Karpas-422 (cell line): Measurements from ENCODE around the gene CTNNA2. TPM values are rescaled to one million over a fixed set of nuclear protein-coding genes. Genes with fewer than 3 reads are reported as not detected.

ENCODE experiments used
- DNase-seq: peaks from one replicate; pipeline ENCODE4 v3.0.0-alpha.2; 2015
- H2AFZ ChIP-seq: fragments of 200-600 bp; sonication (generic); 2 replicates; pipeline ENCODE4 v1.6.1; 2014; ENCODE audit warnings: antibody characterized with exemption, low read length, mixed read lengths
- H3K27ac ChIP-seq: fragments of 200-600 bp; sonication (generic); 2 replicates; pipeline ENCODE4 v1.5.1; 2014; ENCODE audit warnings: mild to moderate bottlenecking, low read length, moderate library complexity
- H3K27me3 ChIP-seq: fragments of 200-600 bp; sonication (generic); 2 replicates; pipeline ENCODE4 v1.6.1; 2014; ENCODE audit warnings: low read length, mixed read lengths
- H3K36me3 ChIP-seq: fragments of 200-600 bp; sonication (generic); 2 replicates; pipeline ENCODE4 v1.6.1; 2014; ENCODE audit warnings: low read length, mixed read lengths; ENCODE audit not compliant: insufficient read depth
- H3K4me1 ChIP-seq: fragments of 200-600 bp; sonication (generic); 2 replicates; pipeline ENCODE4 v1.6.1; 2014; ENCODE audit warnings: mild to moderate bottlenecking, low read length, mixed read lengths
- H3K4me2 ChIP-seq: fragments of 200-600 bp; sonication (generic); 2 replicates; pipeline ENCODE4 v1.6.1; 2014; ENCODE audit warnings: low read length, low read depth, mild to moderate bottlenecking; ENCODE audit not compliant: poor library complexity, severe bottlenecking
- H3K4me3 ChIP-seq: fragments of 200-600 bp; sonication (generic); 2 replicates; pipeline ENCODE4 v1.5.1; 2014; ENCODE audit warnings: mild to moderate bottlenecking, antibody characterized with exemption, low read length, mixed read lengths
- H3K79me2 ChIP-seq: fragments of 200-600 bp; sonication (generic); 2 replicates; pipeline ENCODE4 v1.6.1; 2014; ENCODE audit warnings: mild to moderate bottlenecking, low read length, mixed read lengths
- H3K9ac ChIP-seq: fragments of 200-600 bp; sonication (generic); 2 replicates; pipeline ENCODE4 v1.6.0; 2014; ENCODE audit warnings: low read length
- H3K9me2 ChIP-seq: fragments of 200-600 bp; sonication (generic), shearing (Covaris generic); replicated peaks from 2 replicates; pipeline ENCODE4 v1.6.0; 2014; ENCODE audit warnings: mild to moderate bottlenecking, low read length, moderate library complexity; ENCODE audit not compliant: insufficient read depth
- H3K9me3 ChIP-seq: fragments of 300-700, 200-600 bp; sonication (generic); 2 replicates; pipeline ENCODE4 v1.6.1; 2014; ENCODE audit warnings: low read length, mixed read lengths
- H4K20me1 ChIP-seq: fragments of 200-600 bp; sonication (generic); 2 replicates; pipeline ENCODE4 v1.6.1; 2014; ENCODE audit warnings: mild to moderate bottlenecking, antibody characterized with exemption, low read length, low read depth; ENCODE audit not compliant: insufficient read depth
- total RNA-seq: library from RNA; depleted of rRNA; stranded (reverse); fragments of >200 nt; shearing (Covaris generic); gene quantifications from 2 replicates; pipeline ENCODE4 v1.2.3, GENCODE V29; 2014; ENCODE audit warnings: low replicate concordance

CTNNA2 gene
- total RNA-seq, 1 experiment from 2014 or later = not detected

- Histone ChIP-seq H4K20me1 (no peaks in the 10 kb centered on the region), H3K4me1 (no peaks in the 10 kb centered on the region), H3K79me2 (no peaks in the 10 kb centered on the region), H3K4me2 (no peak overlapping the region), H3K36me3 (no peaks in the 10 kb centered on the region), H3K9ac (no peak overlapping the region), H3K4me3 (no peak overlapping the region), H3K27ac (no peak overlapping the region), H3K27me3 (no peaks in the 10 kb centered on the region), H3K9me2 (no peaks in the 10 kb centered on the region), H3K9me3 (no peaks in the 10 kb centered on the region), H2AFZ (no peak overlapping the region)
- no peak for DNase-seq
Observed at GRCh38 chr2:80407377-80407776, 894.5 kb downstream of the CTNNA2 start.

GRCh38 chr2:80410346-80410745 is 897.5 kb downstream of the CTNNA2 start:
- Histone ChIP-seq H3K9ac (no peak overlapping the region), H3K27me3 (peaks cover 3% of the 10 kb centered on the region; the same call in 1 of the 2 replicates), H3K9me3 (no peaks in the 10 kb centered on the region), H3K4me1 (no peaks in the 10 kb centered on the region), H3K27ac (no peak overlapping the region), H4K20me1 (no peaks in the 10 kb centered on the region), H3K4me2 (no peak overlapping the region), H3K79me2 (no peaks in the 10 kb centered on the region), H3K36me3 (no peaks in the 10 kb centered on the region), H2AFZ (no peak overlapping the region), H3K9me2 (no peaks in the 10 kb centered on the region), H3K4me3 (no peak overlapping the region)
- DNase-seq = no peak

- no peaks in the 10 kb centered on the region for H3K9me2 ChIP-seq
Observed at GRCh38 chr2:80413136-80413535, 900.3 kb downstream of the CTNNA2 start.

GRCh38 chr2:80417737-80418136 is 904.9 kb downstream of the CTNNA2 start:
- H3K4me1 ChIP-seq = no peaks in the 10 kb centered on the region
- no peaks in the 10 kb centered on the region for H3K9me3 ChIP-seq
- no peaks in the 10 kb centered on the region for H3K36me3 ChIP-seq
- no peak overlapping the region for H3K4me3 ChIP-seq
- H3K27ac ChIP-seq = no peak overlapping the region
- H3K9me2 ChIP-seq = no peaks in the 10 kb centered on the region
- H4K20me1 ChIP-seq = no peaks in the 10 kb centered on the region
- no peak overlapping the region for H3K9ac ChIP-seq
- no peaks in the 10 kb centered on the region for H3K79me2 ChIP-seq
- DNase-seq = no peak
- no peak overlapping the region for H3K4me2 ChIP-seq
- no peak overlapping the region for H2AFZ ChIP-seq
- H3K27me3 ChIP-seq = peaks cover 3% of the 10 kb centered on the region; the same call in 1 of the 2 replicates

More at GRCh38 chr2:80413136-80413535, 900.3 kb downstream of the CTNNA2 start:
- Histone ChIP-seq H3K36me3 (no peaks in the 10 kb centered on the region), H3K4me1 (no peaks in the 10 kb centered on the region), H3K79me2 (no peaks in the 10 kb centered on the region), H3K9me3 (no peaks in the 10 kb centered on the region), H3K9ac (no peak overlapping the region), H3K4me3 (no peak overlapping the region), H3K27ac (no peak overlapping the region), H4K20me1 (no peaks in the 10 kb centered on the region), H3K4me2 (no peak overlapping the region), H3K27me3 (peaks cover 3% of the 10 kb centered on the region; the same call in 1 of the 2 replicates), H2AFZ (no peak overlapping the region)
- no peak for DNase-seq

GRCh38 chr2:80420530-80421208 is 907.8 kb downstream of the CTNNA2 start:
- no peaks in the 10 kb centered on the region for H3K27me3 ChIP-seq
- no peak overlapping the region for H3K4me3 ChIP-seq

GRCh38 chr2:80429251-80429650 is 916.4 kb downstream of the CTNNA2 start:
- Histone ChIP-seq H3K27me3 (no peaks in the 10 kb centered on the region), H3K9me2 (no peaks in the 10 kb centered on the region), H4K20me1 (no peaks in the 10 kb centered on the region), H3K9ac (no peak overlapping the region), H3K4me1 (peaks cover 13% of the 10 kb centered on the region), H3K4me3 (no peak overlapping the region), H3K4me2 (no peak overlapping the region), H3K36me3 (no peaks in the 10 kb centered on the region), H3K27ac (no peak overlapping the region), H3K79me2 (no peaks in the 10 kb centered on the region), H2AFZ (no peak overlapping the region), H3K9me3 (no peaks in the 10 kb centered on the region)
- DNase-seq = no peak

More at GRCh38 chr2:80420530-80421208, 907.8 kb downstream of the CTNNA2 start:
- no peak overlapping the region for H2AFZ ChIP-seq
- H3K4me1 ChIP-seq = no peaks in the 10 kb centered on the region
- H3K4me2 ChIP-seq = no peak overlapping the region
- DNase-seq = no peak
- H3K36me3 ChIP-seq = no peaks in the 10 kb centered on the region
- H3K27ac ChIP-seq = no peak overlapping the region
- no peaks in the 10 kb centered on the region for H3K9me3 ChIP-seq
- H3K9me2 ChIP-seq = no peaks in the 10 kb centered on the region
- H3K9ac ChIP-seq = no peak overlapping the region
- no peaks in the 10 kb centered on the region for H3K79me2 ChIP-seq
- no peaks in the 10 kb centered on the region for H4K20me1 ChIP-seq

GRCh38 chr2:80437959-80438358 is 925.1 kb downstream of the CTNNA2 start:
- no peak for DNase-seq
- H4K20me1 ChIP-seq = no peaks in the 10 kb centered on the region
- H3K27me3 ChIP-seq = no peaks in the 10 kb centered on the region; the same call in 1 of the 2 replicates
- H3K4me2 ChIP-seq = no peak overlapping the region
- no peaks in the 10 kb centered on the region for H3K4me1 ChIP-seq
- H3K9me3 ChIP-seq = no peaks in the 10 kb centered on the region
- no peaks in the 10 kb centered on the region for H3K9me2 ChIP-seq
- H3K27ac ChIP-seq = no peak overlapping the region
- no peak overlapping the region for H3K4me3 ChIP-seq
- H3K79me2 ChIP-seq = no peaks in the 10 kb centered on the region
- H3K36me3 ChIP-seq = no peaks in the 10 kb centered on the region
- no peak overlapping the region for H2AFZ ChIP-seq
- H3K9ac ChIP-seq = no peak overlapping the region

- Histone ChIP-seq H2AFZ (no peak overlapping the region), H3K27ac (no peak overlapping the region), H3K9me3 (no peaks in the 10 kb centered on the region), H3K4me1 (no peaks in the 10 kb centered on the region), H4K20me1 (no peaks in the 10 kb centered on the region), H3K9me2 (no peaks in the 10 kb centered on the region), H3K27me3 (no peaks in the 10 kb centered on the region; the same call in 1 of the 2 replicates), H3K36me3 (no peaks in the 10 kb centered on the region), H3K4me2 (no peak overlapping the region), H3K4me3 (no peak overlapping the region), H3K79me2 (no peaks in the 10 kb centered on the region), H3K9ac (no peak overlapping the region)
- DNase-seq = no peak
Observed at GRCh38 chr2:80438686-80439085, 925.8 kb downstream of the CTNNA2 start.
